H1 (cell line): ENCODE results near the gene LIN37. TPM values are rescaled to one million over a fixed set of nuclear protein-coding genes. Genes with fewer than 3 reads are reported as not detected.

Experiments
- CTCF ChIA-PET: fragments of 300-600 bp; sonication (Branson Sonifier 250); formaldehyde crosslinking; loops from one replicate; lab custom pipeline; 2021; ENCODE audit not compliant: partially characterized antibody; lab: Charles Lee
- POLR2A ChIA-PET: fragments of 300-600 bp; sonication (Branson Sonifier 250); formaldehyde crosslinking; loops from one replicate; lab custom pipeline; 2021; ENCODE audit warnings: inconsistent platforms; ENCODE audit not compliant: partially characterized antibody; lab: Charles Lee
- DNase-seq, 2 experiments: peaks; one replicate each; pipeline versions ENCODE4 v3.0.0 to v3.0.0-alpha.2; 2010 to 2022; ENCODE audit warnings: low spot score in 2 of 2, low read depth in 1 of 2, mixed read lengths in 1 of 2
- FAIRE-seq: peaks from 2 replicates; lab custom pipeline; 2011; peaks lifted over from hg19 to GRCh38; lab: Jason Lieb, UNC
- H2AFZ ChIP-seq: 2 replicates; pipeline ENCODE4 v1.8.1; 2012; ENCODE audit warnings: low read length, inconsistent platforms
- H2AK5ac ChIP-seq: 2 replicates; pipeline ENCODE4 v1.6.1; 2013; ENCODE audit warnings: low read depth, low read length
- H2BK120ac ChIP-seq: replicated peaks from 2 replicates; pipeline ENCODE3; 2013; ENCODE audit warnings: low read depth, low read length, inconsistent platforms
- H2BK12ac ChIP-seq: 2 replicates; pipeline ENCODE4 v1.6.1; 2013; ENCODE audit warnings: low read depth, low read length
- H2BK15ac ChIP-seq: 2 replicates; pipeline ENCODE4 v1.6.1; 2013; ENCODE audit warnings: low read length
- H2BK20ac ChIP-seq: 2 replicates; pipeline ENCODE4 v1.6.1; 2013; ENCODE audit warnings: low read length
- H2BK5ac ChIP-seq: 2 replicates; pipeline ENCODE4 v1.6.1; 2013; ENCODE audit warnings: low read depth, low read length
- H3K14ac ChIP-seq: 2 replicates; pipeline ENCODE4 v1.6.1; 2013; ENCODE audit warnings: inconsistent platforms; ENCODE audit not compliant: insufficient read length
- H3K18ac ChIP-seq: 2 replicates; pipeline ENCODE4 v1.6.1; 2013; ENCODE audit warnings: low read length; ENCODE audit errors: extremely low read depth
- H3K23ac ChIP-seq: 2 replicates; pipeline ENCODE4 v1.6.1; 2013; ENCODE audit warnings: inconsistent platforms; ENCODE audit not compliant: insufficient read length
- H3K23me2 ChIP-seq: 2 replicates; pipeline ENCODE4 v1.6.1; 2013; ENCODE audit warnings: low read depth, low read length
- H3K27ac ChIP-seq: 2 replicates; pipeline ENCODE4 v1.6.1; 2011; ENCODE audit warnings: low read depth, low read length, inconsistent platforms
- H3K27me3 ChIP-seq, 4 experiments: replicated peaks in 1 of 4; 1 replicate in 1 of 4; 2 replicates in 3 of 4; pipeline versions ENCODE4 v1.6.1 to v1.8.1; 2011 to 2013; ENCODE audit warnings: low read length in 3 of 4, mild to moderate bottlenecking in 3 of 4, inconsistent platforms in 2 of 4, mixed read lengths in 2 of 4, moderate library complexity in 1 of 4; ENCODE audit not compliant: control insufficient read depth in 3 of 4, insufficient read depth in 3 of 4; ENCODE audit errors: extremely low read depth in 1 of 4
- H3K36me3 ChIP-seq, 4 experiments: 2 replicates each; pipeline versions ENCODE4 v1.6.1 to v1.8.1; 2011 to 2013; ENCODE audit warnings: mild to moderate bottlenecking in 4 of 4, low read length in 3 of 4, moderate library complexity in 2 of 4, control low read depth in 1 of 4, inconsistent platforms in 1 of 4; ENCODE audit not compliant: insufficient read depth in 4 of 4, control insufficient read depth in 2 of 4
- H3K4ac ChIP-seq: replicated peaks from 2 replicates; pipeline ENCODE3; 2013; ENCODE audit warnings: low read length, low read depth, mixed read lengths, inconsistent platforms; ENCODE audit not compliant: insufficient read length
- H3K4me1 ChIP-seq, 4 experiments: replicated peaks in 1 of 4; 1 replicate in 1 of 4; 2 replicates in 3 of 4; pipeline versions ENCODE4 v1.6.1 to v1.8.1; 2011 to 2013; ENCODE audit warnings: low read length in 3 of 4, inconsistent platforms in 2 of 4, mixed read lengths in 1 of 4; ENCODE audit not compliant: insufficient read depth in 4 of 4, control insufficient read depth in 3 of 4
- H3K4me2 ChIP-seq, 2 experiments: 2 replicates each; pipeline versions ENCODE4 v1.6.1 to v1.8.1; 2011 to 2013; ENCODE audit warnings: low read depth in 2 of 2, low read length in 2 of 2, control low read depth in 1 of 2, inconsistent platforms in 1 of 2, mild to moderate bottlenecking in 1 of 2; ENCODE audit not compliant: insufficient read depth in 1 of 2
- H3K4me3 ChIP-seq, 4 experiments: fragments of 200-600, 300-600 bp in 1 of 4; sonication (generic), shearing (Covaris generic), sonication (Bioruptor Twin) in 1 of 4; 2 replicates each; pipeline versions ENCODE4 v1.5.1 to v1.8.1; 2011 to 2016; ENCODE audit warnings: low read length in 4 of 4, low read depth in 3 of 4, control low read depth in 2 of 4, inconsistent platforms in 2 of 4, mild to moderate bottlenecking in 2 of 4, mixed read lengths in 1 of 4, moderate library complexity in 1 of 4; ENCODE audit not compliant: insufficient read depth in 2 of 4; ENCODE audit errors: extremely low read depth in 1 of 4
- H3K56ac ChIP-seq: replicated peaks from 2 replicates; pipeline ENCODE3; 2013; ENCODE audit warnings: low read depth, mild to moderate bottlenecking, mixed read lengths, low read length, inconsistent platforms; ENCODE audit not compliant: insufficient read length
- H3K79me1 ChIP-seq: 2 replicates; pipeline ENCODE4 v1.6.1; 2013; ENCODE audit warnings: low read depth, low read length, control low read depth
- H3K79me2 ChIP-seq, 2 experiments: 2 replicates each; pipeline versions ENCODE4 v1.6.1 to v1.8.1; 2012 to 2013; ENCODE audit warnings: low read length in 2 of 2, mild to moderate bottlenecking in 2 of 2, inconsistent platforms in 1 of 2; ENCODE audit not compliant: insufficient read depth in 2 of 2, control insufficient read depth in 1 of 2
- H3K9ac ChIP-seq, 4 experiments: replicated peaks in 1 of 4; 1 replicate in 1 of 4; 2 replicates in 3 of 4; pipeline versions ENCODE4 v1.6.1 to v1.8.1; 2011 to 2013; ENCODE audit warnings: low read depth in 3 of 4, low read length in 3 of 4, control low read depth in 2 of 4, mild to moderate bottlenecking in 2 of 4, moderate library complexity in 2 of 4, inconsistent platforms in 1 of 4; ENCODE audit errors: extremely low read depth in 1 of 4
- H3K9me3 ChIP-seq, 2 experiments: 2 replicates each; pipeline versions ENCODE4 v1.6.1 to v1.8.1; 2012 to 2013; ENCODE audit warnings: mild to moderate bottlenecking in 2 of 2, moderate library complexity in 2 of 2, control low read depth in 1 of 2, inconsistent platforms in 1 of 2, low read depth in 1 of 2, low read length in 1 of 2, mixed read lengths in 1 of 2; ENCODE audit not compliant: insufficient read depth in 2 of 2
- H4K20me1 ChIP-seq, 2 experiments: replicated peaks in 1 of 2; 2 replicates each; pipeline versions ENCODE3 to v1.8.1; 2011 to 2013; ENCODE audit warnings: inconsistent platforms in 2 of 2, low read length in 2 of 2, mild to moderate bottlenecking in 1 of 2; ENCODE audit not compliant: insufficient read depth in 2 of 2, control insufficient read depth in 1 of 2
- H4K5ac ChIP-seq: 2 replicates; pipeline ENCODE4 v1.6.1; 2013; ENCODE audit warnings: low read length, low read depth, mixed read lengths, inconsistent platforms; ENCODE audit not compliant: insufficient read length
- H4K8ac ChIP-seq: 2 replicates; pipeline ENCODE4 v1.8.0; 2013; ENCODE audit warnings: mild to moderate bottlenecking, moderate library complexity, low read length, inconsistent platforms; ENCODE audit not compliant: insufficient read depth; ENCODE audit errors: extremely low read depth
- H4K91ac ChIP-seq: replicated peaks from 2 replicates; pipeline ENCODE3; 2013; ENCODE audit warnings: low read length, mixed read lengths, inconsistent platforms; ENCODE audit not compliant: insufficient read length
- POLR2AphosphoS5 ChIP-seq: IDR thresholded peaks from 2 replicates; pipeline ENCODE4 v1.6.1; 2011; ENCODE audit warnings: low read depth, low read length
- SIX5 ChIP-seq: IDR thresholded peaks from 2 replicates; pipeline ENCODE4 v1.6.1; 2011; ENCODE audit warnings: mild to moderate bottlenecking, low read depth, low read length
- SRF ChIP-seq: IDR thresholded peaks from 2 replicates; pipeline ENCODE4 v1.6.1; 2011; ENCODE audit warnings: mild to moderate bottlenecking, low read depth, low read length, moderate library complexity
- WGBS, 2 experiments: shearing (Covaris generic) in 1 of 2; methylation state at CpG; one replicate each; pipeline versions ENCODE4 v1.1.6 to v1.1.7; 2013 to 2015; ENCODE audit warnings: low lambda C conversion rate in 2 of 2, mixed read lengths in 2 of 2, inconsistent platforms in 1 of 2, low coverage in 1 of 2, missing lambda C conversion rate in 1 of 2; ENCODE audit not compliant: insufficient replicate concordance in 2 of 2, insufficient coverage in 1 of 2, insufficient read length in 1 of 2; ENCODE audit errors: extremely low coverage in 1 of 2, missing lambda C conversion rate in 1 of 2; 5-methylcytosine and 5-hydroxymethylcytosine counted together
- polyA plus RNA-seq, 7 experiments: library from polyadenylated mRNA; depleted of rRNA in 3 of 7; stranded (reverse) in 5 of 7; unstranded in 2 of 7; fragments of >200 nt in 5 of 7; fragments of 200-250 nt in 2 of 7; gene quantifications; 1 replicate in 5 of 7; 2 replicates in 1 of 7; 4 replicates in 1 of 7; pipeline versions ENCODE4 v1.2.1 to v1.2.3, GENCODE V29; 2011 to 2013; ENCODE audit warnings: missing spikeins in 2 of 7, mixed read lengths in 2 of 7
- total RNA-seq: library from RNA; stranded (reverse); fragmentation: NEBNext Ultra II Directional; extraction: Animal tissue kit (Norgen Biotek cat#: 25700); gene quantifications from 2 replicates; pipeline ENCODE4 v1.2.1, GENCODE V29; 2021

Gene LIN37
- total and polyA plus RNA-seq, 2 of the 8 experiments (the other 6 are each of a cell fraction or from before 2014, with no cell fraction given) = 3.8 to 9.8 TPM

DNA sequence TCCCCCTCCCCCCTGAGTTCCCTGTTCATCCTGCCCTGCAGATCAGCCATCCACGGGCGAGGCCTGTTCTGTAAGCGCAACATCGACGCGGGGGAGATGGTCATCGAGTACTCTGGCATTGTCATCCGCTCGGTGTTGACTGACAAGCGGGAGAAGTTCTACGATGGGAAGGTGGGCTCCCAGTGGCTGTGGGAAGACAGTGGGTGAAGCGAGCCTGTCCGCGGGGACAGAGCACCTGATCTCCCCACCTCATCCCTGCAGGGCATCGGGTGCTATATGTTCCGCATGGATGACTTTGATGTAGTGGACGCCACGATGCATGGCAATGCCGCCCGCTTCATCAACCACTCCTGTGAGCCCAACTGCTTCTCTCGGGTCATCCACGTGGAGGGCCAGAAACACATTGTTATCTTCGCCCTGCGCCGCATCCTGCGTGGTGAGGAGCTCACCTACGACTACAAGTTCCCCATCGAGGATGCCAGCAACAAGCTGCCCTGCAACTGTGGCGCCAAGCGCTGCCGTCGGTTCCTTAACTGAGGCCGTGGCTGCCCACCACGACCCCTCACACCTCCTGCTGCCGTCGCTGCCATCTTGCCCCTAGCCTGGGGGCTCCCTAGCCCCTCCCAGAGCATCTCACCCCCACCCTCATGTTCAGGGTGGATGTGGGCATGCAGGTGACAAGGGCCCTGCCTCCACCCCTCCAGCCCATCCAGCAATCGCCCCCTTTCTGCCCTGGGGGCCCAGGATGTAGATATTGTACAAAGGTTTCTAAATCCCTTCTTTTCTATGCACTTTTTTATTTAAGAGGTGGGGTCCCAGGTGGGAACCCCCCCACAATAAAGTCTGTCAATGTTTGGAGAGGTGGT, 10.1 kb upstream of the LIN37 start:
- peaks cover 10% of the 10 kb centered on the region; the same call in 1 of the 2 replicates for H3K23me2 ChIP-seq
- H3K9me3 ChIP-seq = no peaks in the 10 kb centered on the region
- H2BK20ac ChIP-seq = no peak overlapping the region
- no peaks in the 10 kb centered on the region for H3K79me2 ChIP-seq
- H3K27me3 ChIP-seq = no peaks in the 10 kb centered on the region
- no peak overlapping the region for H2BK15ac ChIP-seq
- H3K14ac ChIP-seq = no peak overlapping the region
- WGBS, 2 experiments = 92% methylated on average over 29 of the region's 37 CpGs; no CpG with 5 or more reads in 1 of the 2 experiments
- CTCF ChIA-PET = interaction anchor here (0.6 to 8.9 kb wide), 4 partner anchors 14 to 98 kb away, joined by 3 to 80 read pairs (median 5); no protein-coding TSS in a partner anchor
- H3K4me2 ChIP-seq = no peak overlapping the region
- POLR2A ChIA-PET = interaction anchor here (0.6 to 7.6 kb wide), 7 partner anchors 10 to 238 kb away, joined by 3 to 54 read pairs (median 5); partner anchors contain the start of gene LIN37
- no peak overlapping the region for H3K23ac ChIP-seq
- H2AFZ ChIP-seq = no peak overlapping the region
- peaks cover 0 to 15% of the 10 kb centered on the region in 2 experiments for H4K20me1 ChIP-seq
- H2BK120ac ChIP-seq = no peak overlapping the region
- no peaks in the 10 kb centered on the region for H3K79me1 ChIP-seq
- H2AK5ac ChIP-seq = no peak overlapping the region
- H3K56ac ChIP-seq = no peak overlapping the region
- no peak overlapping the region for H3K4ac ChIP-seq
- H3K4me1 ChIP-seq = peaks cover 0 to 3% (median 0%) of the 10 kb centered on the region in 4 experiments; a peak in 2 of 7 replicates
- H3K18ac ChIP-seq = no peak overlapping the region
- TF ChIP-seq SRF = no peak
- TF ChIP-seq POLR2AphosphoS5 = peak; percentile 22; the same call in 1 of the 2 replicates
- no peak for TF ChIP-seq SIX5
- peaks cover 11 to 35% (median 20%) of the 10 kb centered on the region in 4 experiments; a peak in 6 of 8 replicates for H3K36me3 ChIP-seq
- H3K4me3 ChIP-seq = no peak overlapping the region
- no peak overlapping the region for H2BK5ac ChIP-seq
- no peak for FAIRE-seq
- DNase-seq = no peak
- no peak overlapping the region for H3K9ac ChIP-seq
- no peak overlapping the region for H3K27ac ChIP-seq
- no peak overlapping the region for H4K8ac ChIP-seq
- no peak overlapping the region for H4K5ac ChIP-seq
- H2BK12ac ChIP-seq = no peak overlapping the region
- no peak overlapping the region for H4K91ac ChIP-seq
